ENCODE measurements around the gene ZNF644.

ZNF644 gene

GRCh38 chr1:90973897-90974798 is 47.7 kb downstream of the ZNF644 start:
- Histone ChIP-seq H3K9me3 (ENCODE audit: severe bottlenecking) (no peaks in the 10 kb centered on the region), H3K36me3 (peaks cover 14% of the 10 kb centered on the region), H3K27me3 (ENCODE audit: insufficient read depth, low read depth, severe bottlenecking) (no peaks in the 10 kb centered on the region), H3K4me3 (ENCODE audit: low read depth, low read length) (no peak overlapping the region), H3K27ac (no peak overlapping the region)
- DNase-seq, result no peak
- TF ChIP-seq CTCF (IDR thresholded peaks at IDR 0.05; ENCODE audit: low read depth, low read length), result no peak

- H3K9me3 ChIP-seq (ENCODE audit: severe bottlenecking), result no peaks in the 10 kb centered on the region
Measured at GRCh38 chr1:90970208-90970607, 51.6 kb downstream of the ZNF644 start.

GRCh38 chr1:90969241-90969640 is 52.6 kb downstream of the ZNF644 start:
- no peaks in the 10 kb centered on the region for H3K9me3 ChIP-seq (ENCODE audit: severe bottlenecking)
- H3K27me3 ChIP-seq (ENCODE audit: insufficient read depth, low read depth, severe bottlenecking), result no peaks in the 10 kb centered on the region
- peak; percentile 65 for DNase-seq
- no peak overlapping the region for H3K27ac ChIP-seq
- TF ChIP-seq CTCF (IDR thresholded peaks at IDR 0.05; ENCODE audit: low read depth, low read length), result no peak
- H3K4me3 ChIP-seq (ENCODE audit: low read depth, low read length), result no peak overlapping the region
- H3K36me3 ChIP-seq, result peaks cover 11% of the 10 kb centered on the region

More at GRCh38 chr1:90970208-90970607, 51.6 kb downstream of the ZNF644 start:
- H3K27me3 ChIP-seq (ENCODE audit: insufficient read depth, low read depth, severe bottlenecking), result no peaks in the 10 kb centered on the region
- H3K4me3 ChIP-seq (ENCODE audit: low read depth, low read length), result no peak overlapping the region
- TF ChIP-seq CTCF (IDR thresholded peaks at IDR 0.05; ENCODE audit: low read depth, low read length), result no peak
- DNase-seq, result no peak
- H3K27ac ChIP-seq, result no peak overlapping the region
- H3K36me3 ChIP-seq, result peaks cover 11% of the 10 kb centered on the region

DNA sequence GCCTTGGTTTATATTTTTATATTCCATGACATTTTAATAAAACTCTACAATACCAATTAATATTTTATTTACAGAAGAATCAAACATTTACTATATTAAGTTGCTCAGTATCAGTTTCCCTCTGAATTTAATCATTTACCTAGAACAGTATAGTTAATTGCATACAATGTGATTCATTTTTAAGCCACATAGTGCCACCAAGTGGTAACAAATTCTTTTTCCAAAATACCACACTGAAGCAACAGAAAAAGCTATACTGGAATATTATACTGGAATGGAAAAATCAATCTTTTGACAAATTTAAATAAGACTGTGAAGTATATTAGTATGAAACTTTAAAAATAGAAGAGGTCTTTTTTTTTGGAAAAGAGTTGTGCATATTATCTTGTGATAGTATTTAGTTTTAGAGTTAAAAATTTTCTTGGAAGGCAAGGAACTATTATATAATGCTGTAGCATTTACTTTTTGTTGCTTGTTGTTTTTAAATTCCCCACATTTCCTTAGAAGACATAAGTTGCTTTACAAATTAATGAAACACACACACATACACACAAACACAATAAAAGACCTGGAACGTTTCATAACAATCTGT is 57.3 kb downstream of the ZNF644 start:
- Histone ChIP-seq H3K27me3 (ENCODE audit: insufficient read depth, low read depth, severe bottlenecking) (no peaks in the 10 kb centered on the region), H3K9me3 (ENCODE audit: severe bottlenecking) (no peaks in the 10 kb centered on the region), H3K4me3 (ENCODE audit: low read depth, low read length) (no peak overlapping the region), H3K27ac (no peak overlapping the region), H3K36me3 (no peaks in the 10 kb centered on the region; the same call in 1 of the 2 replicates)
- no peak for TF ChIP-seq CTCF (IDR thresholded peaks at IDR 0.05; ENCODE audit: low read depth, low read length)
- no peak for DNase-seq

DNA sequence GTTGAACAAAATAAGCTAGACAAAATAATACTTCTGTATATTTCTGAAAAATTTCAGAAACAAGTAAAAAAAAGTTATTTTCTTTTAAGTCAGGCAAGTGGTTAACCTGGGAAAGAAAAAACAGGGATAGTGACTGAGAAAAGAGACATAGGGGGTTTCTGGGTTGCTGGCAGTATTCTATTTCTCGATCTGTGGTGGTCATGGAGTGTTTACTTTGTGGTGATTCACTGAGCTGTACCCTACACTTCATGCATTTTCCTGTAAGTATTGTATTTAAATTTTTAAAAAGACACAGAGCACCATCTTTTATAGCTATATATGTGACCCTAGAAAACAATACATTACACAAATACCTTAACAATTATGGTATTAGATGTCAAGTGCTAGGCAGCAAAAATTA is 58.2 kb downstream of the ZNF644 start:
- peaks cover 4% of the 10 kb centered on the region for H3K9me3 ChIP-seq (ENCODE audit: severe bottlenecking)
- H3K27ac ChIP-seq, result no peak overlapping the region
- H3K36me3 ChIP-seq, result peaks cover 2% of the 10 kb centered on the region
- H3K27me3 ChIP-seq (ENCODE audit: insufficient read depth, low read depth, severe bottlenecking), result no peaks in the 10 kb centered on the region
- DNase-seq, result no peak
- no peak for TF ChIP-seq CTCF (IDR thresholded peaks at IDR 0.05; ENCODE audit: low read depth, low read length)
- no peak overlapping the region for H3K4me3 ChIP-seq (ENCODE audit: low read depth, low read length)
